Measurements from ENCODE around the gene ALKBH2.

The ALKBH2 gene

DNA sequence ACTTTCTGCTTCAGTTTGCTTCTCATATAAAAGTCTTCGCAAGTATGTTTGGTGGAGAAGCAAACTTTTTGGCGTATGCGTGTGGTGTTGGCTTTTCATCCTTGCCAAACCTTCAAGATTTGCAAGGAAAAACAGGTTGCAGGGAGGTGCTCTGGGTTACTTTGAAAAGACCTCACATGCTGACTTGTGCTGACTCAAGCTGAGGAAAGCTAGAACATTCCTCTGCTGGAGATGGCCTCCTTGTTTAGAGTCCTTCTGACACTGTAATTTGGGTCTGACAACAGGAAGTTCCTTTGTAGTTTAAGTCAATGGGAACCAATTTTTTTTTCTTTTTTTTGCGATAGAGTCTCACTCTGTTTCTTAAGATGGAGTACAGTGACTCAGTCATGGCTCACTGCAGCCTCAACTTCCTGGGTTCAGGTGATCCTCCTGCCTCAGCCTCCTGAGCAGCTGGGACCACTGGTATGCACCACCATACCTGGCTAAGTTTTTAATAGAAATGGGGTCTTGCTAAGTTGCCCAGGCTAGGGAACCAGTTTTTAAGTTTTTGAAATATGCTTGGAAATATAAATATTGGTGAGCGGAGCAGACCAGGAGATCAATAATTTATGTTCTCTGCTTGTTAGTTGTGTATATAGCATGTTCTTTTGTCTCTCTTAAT, 20.5 kb upstream of the ALKBH2 start:
- no peak for DNase-seq

DNA sequence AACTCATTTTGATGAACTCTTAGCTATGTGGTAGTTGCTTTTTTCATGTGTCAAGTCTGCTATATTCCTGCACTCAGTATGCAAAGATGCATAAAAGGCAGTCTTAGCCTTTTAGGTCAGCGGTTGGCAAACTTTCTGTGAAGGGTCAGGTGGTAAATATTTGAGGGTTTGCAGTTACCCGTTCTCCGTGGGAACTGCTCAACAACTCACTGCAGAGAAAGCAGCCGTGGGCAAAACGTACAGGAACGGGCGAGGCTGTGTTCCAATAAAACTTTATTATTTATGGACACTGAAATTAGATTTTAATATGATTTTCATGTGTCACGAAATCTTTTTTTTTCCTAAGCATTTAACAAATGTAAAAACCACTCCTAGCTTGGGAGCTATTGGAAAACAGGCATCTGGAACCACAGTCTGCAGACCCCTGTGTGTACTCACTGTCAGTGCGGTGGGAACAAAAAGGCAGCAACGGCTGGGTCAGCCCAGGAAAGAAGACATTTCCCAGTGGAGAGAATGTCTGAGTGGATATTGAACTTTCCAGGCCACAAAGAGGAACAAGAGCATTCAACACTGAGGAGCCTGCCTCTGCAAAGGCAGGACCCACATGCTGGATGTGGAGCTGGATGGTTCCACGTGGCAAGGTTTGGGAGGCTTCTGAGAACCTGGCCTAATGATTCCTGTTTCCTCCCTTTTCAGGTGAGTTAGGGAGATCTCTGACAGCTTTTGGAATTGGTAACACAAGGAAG, 19.6 kb upstream of the ALKBH2 start:
- DNase-seq, result no peak

DNA sequence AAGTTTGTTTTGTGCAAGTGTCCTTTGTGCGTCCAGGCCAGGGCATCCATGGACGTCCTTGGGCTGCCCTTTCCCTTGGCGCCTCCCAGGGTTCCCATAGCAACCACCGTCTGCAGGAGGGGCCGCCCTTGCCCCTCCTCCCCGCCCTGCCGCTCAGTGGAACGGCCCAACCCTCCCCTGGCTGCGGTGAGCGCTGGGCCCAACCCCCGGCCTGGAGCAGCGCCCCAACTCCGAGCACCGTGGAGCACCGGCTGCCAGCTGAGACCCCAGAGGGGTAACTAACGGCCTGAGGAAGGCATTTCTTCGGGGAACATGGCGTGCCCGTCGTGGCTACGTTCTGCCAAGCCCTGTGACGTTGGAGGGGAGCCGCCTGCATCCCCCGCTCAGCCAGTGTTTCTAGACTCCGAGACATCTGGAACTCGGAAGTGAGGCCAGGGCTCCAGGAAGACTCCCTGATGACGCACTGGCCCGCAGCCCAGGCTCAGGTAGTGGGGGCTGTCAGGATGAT, 17.8 kb upstream of the ALKBH2 start:
- no peak for DNase-seq

DNA sequence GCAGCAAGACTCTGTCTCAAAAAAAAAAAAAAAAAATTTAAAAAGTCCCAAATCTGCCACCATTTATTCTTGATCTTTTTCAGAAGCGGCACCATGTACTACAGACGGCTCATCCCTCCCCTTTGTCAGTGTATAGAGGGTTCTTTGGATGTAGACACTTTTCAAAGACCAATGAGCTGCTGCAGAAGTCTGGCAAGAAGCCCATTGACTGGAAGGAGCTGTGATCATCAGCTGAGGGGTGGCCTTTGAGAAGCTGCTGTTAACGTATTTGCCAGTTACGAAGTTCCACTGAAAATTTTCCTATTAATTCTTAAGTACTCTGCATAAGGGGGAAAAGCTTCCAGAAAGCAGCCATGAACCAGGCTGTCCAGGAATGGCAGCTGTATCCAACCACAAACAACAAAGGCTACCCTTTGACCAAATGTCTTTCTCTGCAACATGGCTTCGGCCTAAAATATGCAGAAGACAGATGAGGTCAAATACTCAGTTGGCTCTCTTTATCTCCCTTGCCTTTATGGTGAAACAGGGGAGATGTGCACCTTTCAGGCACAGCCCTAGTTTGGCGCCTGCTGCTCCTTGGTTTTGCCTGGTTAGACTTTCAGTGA, 16.6 kb upstream of the ALKBH2 start:
- no peak for DNase-seq

DNA sequence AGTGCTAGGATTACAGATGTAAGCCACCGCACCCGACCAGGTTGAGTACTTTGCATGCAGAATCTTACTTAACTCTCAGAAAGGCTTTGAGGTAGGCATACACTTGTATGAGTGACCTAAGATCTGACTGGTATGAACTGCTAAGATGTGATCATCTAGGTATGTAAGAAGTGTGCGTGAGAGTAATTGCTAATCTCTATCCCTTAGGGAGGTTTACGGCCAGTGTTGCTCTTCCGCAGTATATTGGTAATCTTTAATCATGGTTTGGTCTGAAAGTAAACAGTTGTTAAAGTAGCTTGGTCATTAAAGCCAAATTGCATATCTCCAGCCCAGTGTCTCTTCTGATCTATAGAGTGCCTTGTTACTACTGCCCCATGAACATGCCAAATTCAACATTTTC, 11.9 kb upstream of the ALKBH2 start:
- no peak for DNase-seq

DNA sequence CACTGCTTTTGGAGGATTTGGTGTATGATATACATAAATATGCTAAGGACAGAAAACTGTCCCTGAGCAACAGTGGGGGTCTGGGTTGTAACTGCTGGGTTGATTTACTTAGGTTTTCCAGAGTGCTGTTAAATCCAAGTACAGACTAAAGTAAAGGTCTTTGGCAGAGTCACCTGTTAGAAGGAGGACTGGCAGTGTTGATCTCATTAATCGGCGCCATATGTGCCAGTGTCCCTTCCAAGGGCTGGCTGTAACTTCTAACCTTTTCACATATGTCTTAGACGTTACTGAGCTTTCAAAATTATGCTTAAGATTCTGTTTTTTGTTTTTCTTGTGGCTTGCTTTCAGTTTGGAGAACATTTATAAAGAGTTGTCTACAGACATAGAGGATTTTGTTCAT, 9.2 kb upstream of the ALKBH2 start:
- DNase-seq, result no peak

DNA sequence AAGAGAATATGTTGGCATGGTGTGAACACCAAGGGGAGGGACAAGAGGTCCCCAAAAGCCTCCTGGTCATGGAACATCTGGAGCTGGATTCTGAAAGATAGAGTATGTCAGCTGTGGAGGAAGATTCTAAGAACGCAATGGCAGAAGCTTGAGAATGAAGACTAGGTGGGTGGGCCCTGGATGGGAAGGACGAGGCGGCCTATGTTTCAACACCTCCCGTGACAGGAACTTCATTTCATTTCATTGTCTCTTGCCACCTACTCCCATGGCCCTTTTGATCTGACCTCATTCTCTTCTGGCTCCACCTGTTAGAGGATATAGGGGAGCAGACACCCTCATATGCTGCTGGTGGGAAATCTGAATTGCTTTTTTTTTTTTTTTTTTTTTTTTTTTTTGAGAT, 7.5 kb upstream of the ALKBH2 start:
- DNase-seq, result no peak

DNA sequence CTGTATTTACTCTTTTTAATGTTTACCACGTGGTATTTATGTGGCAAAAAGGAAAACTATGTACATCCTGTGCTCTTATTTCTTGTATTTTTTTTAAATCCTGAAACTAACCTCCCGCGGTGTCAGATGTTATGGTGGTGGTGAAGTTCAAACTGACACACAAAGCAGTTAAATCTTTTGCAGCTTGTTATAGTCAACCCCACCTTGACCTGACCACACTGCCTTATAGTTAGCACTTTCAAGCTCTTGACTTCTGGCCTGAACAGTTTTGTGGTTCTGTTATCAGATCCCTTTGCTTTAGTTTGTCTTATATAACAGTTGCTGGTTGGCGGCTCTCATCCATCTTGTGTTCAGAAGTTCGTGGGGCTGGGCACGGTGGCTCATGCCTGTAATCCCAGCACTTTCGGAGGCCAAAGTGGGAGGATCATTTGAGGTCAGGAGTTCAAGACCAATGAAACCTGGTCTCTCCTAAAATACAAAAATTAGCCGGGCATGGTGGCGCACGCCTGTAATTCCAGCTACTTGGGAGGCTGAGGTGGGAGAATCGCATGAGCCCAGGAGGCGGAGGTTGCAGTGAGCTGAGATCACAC, 6.3 kb upstream of the ALKBH2 start:
- no peak for DNase-seq

DNA sequence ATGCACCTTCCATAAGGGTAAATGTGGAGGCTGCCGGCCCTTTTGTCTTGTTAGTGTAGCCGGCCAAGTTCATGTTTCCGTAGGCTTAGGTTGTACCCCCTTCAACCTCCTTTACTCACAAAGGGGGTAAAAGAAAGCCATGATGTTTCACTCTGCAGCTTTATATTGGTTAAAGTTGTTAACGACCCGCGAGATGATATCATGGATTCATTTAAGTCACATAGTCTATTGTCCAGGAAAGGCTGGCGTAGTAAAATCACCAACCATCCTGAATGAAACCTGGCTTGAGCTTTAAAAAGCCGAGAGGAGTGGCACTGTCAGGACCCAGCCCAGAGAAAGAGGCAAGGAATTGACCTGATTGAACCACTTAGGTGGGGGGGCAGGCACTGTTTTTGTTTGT, 5.4 kb upstream of the ALKBH2 start:
- DNase-seq, result no peak

DNA sequence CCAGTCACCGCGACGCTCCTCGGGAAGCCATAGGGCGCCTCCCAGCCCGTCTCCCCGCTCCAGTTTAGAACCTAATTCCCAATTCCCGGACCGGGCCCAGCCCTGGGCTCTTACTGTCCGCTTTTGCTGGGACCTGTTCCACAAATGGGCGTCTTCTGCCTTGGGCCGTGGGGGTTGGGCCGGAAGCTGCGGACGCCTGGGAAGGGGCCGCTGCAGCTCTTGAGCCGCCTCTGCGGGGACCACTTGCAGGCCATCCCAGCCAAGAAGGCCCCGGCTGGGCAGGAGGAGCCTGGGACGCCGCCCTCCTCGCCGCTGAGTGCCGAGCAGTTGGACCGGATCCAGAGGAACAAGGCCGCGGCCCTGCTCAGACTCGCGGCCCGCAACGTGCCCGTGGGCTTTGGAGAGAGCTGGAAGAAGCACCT, 4.9 kb upstream of the ALKBH2 start:
- peak in 1 of 2 experiments; percentile 44 for DNase-seq

DNA sequence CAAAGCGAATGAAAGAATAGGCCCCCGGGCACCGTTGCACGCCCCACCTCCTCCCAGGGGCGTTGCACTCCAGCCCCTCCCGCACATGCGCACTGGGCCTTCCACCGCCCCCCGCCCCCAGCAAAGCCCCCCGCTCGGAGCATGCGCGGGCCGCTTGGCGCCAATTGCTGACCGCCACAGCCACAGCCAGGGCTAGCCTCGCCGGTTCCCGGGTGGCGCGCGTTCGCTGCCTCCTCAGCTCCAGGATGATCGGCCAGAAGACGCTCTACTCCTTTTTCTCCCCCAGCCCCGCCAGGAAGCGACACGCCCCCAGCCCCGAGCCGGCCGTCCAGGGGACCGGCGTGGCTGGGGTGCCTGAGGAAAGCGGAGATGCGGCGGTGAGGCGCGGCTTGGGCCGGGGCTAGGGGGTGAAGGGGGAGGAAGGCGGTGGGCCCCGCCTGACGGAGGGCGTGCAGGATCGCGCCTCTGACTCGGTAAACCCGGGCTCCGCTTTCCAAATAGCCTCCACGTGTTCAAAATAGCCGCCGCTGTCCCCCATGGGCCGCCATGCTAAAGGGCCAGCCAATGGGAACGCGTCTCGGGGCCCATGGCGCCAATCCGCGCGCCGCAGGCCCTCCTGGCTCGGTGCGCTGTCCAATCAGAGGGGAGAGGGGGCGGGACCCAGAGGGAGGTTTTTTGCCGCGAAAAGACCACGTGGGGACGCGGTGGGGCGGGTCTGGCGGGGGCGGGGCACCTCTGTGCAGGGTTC, 4.3 kb upstream of the ALKBH2 start, which contains the start of gene UNG:
Gene UNG, plus strand, starts transcription at position 163 of the 748 bp plus-strand sequence. Its CDS starts 83 bp downstream, at position 246.
- DNase-seq, result peak; percentile 84 to 96

DNA sequence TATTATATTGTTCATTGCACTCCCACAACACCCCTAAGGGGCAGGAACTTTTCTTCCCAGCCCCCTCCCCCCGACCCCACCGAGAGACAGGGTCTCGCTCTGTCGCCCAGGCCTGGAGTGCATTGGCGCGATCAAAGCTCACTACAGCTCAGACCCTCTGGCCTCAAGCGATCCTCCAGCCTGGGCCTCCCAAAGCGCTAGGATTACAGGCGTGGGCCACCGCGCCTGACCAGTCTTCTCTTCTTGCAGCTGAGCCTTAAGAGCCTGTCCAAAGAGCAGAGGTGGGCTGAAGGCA, 3.8 kb upstream of the ALKBH2 start:
- no peak for DNase-seq

DNA sequence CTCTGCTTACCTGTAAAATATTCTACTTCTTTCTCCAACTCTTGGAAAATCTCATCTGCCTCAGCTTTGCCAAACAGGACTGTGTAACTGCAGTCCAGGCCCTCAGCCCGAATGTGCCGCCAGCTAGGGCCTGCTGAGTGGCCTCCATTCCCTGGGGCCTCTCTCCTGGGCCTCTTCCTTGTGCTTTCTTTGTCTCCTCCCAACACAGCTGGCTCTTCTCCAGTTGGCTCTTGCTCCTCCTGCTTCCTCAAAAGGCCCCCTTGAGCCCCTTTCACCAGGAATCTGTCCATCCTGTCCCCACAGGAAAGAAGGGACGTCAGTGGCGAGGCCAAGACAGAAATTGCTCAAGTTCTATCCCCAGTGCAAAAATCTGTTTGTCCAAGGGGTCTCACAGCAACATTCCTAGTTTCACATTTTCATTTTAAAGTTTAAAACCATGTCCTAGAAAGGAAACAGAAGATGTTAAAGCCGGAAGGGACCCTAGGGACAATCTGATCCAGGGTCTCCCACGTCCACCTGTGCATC, 713 bp downstream of the ALKBH2 start:
- DNase-seq, result peak in 1 of 2 experiments; percentile 53

DNA sequence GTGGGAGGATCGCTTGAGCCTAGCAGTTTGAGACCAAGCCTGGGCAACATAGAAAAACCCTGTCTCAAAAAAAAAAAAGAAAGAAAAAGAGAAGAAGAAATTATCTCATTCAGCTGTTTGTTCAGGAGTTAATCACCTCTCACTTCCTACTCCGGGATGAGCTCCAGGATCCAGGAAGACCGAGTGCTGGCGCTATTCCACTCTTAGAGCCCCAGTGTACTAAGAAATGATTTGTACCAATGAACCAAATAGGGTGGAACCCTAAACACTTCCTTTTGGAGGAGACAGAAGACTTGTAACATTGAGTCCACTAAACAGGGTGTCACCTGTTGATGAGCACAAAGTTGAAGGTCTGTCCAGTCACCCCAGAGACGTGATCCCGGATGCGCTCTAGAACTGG, 3.6 kb downstream of the ALKBH2 start:
- DNase-seq, result no peak

DNA sequence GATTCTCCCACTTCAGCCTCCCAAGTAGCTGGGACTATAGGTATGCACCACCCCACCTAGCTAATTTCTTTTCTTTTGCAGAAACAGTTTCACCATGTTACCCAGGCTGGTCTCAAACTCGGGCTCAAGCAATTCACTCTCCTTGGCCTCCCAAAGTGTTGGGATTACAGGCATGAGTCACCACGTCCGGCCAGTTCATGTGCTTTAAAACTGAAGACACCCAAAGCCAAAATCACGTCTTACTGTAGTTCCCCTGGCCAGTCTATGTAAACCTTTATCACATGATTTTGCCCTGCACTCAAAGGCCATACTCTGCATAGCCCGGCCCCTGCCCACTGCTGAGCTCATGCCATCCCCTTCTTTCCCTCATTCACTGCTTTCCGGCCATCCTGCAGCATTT, 4.5 kb downstream of the ALKBH2 start:
- no peak for DNase-seq

DNA sequence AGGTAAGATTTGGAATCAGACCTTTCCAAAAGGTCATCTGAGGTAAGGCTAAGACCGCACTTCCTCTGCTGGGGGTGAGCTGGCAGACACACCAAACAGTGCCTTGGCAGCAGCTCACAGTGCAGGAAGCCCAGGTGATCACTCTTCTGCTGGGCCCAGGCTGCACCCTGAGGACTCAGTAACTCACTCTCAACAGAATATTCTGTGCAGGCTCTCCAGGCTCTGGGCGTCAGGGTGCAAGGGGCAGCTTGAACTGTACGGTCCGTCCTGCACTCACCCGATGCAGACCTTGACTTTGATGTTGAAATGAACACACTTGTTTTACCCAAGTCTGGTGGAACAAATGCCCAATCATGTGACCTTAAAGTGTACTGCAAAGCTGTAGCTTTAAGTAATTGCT, 6.0 kb downstream of the ALKBH2 start:
- no peak for DNase-seq

DNA sequence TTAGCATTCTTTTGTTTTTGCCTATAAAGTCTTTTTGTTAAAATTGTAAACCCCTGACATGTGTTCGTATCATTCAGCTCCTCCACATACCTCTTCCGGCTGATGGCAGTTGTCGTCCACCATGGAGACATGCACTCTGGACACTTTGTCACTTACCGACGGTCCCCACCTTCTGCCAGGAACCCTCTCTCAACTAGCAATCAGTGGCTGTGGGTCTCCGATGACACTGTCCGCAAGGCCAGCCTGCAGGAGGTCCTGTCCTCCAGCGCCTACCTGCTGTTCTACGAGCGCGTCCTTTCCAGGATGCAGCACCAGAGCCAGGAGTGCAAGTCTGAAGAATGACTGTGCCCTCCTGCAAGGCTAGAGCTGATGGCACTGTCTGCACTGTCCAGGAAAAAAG, 7.7 kb downstream of the ALKBH2 start:
- DNase-seq, result no peak

DNA sequence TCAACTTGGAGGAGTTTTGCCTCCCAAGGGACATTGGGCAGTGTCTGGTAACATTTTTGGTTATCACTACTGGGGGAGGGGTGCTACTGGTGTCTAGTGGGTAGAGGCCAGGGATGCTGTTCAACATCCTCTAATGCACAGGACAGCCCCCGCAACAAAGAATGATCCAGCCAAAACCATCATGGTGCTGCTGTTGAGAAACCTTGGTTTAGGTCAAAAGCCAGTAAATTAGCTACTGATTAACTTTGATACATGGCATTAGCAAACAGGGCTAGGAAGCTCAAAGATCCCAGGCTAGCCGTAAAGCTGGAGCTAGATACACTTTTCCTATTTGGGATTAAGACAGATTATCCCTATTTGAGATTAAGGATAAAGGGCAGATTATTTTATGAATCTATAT, 8.8 kb downstream of the ALKBH2 start:
- DNase-seq, result no peak

DNA sequence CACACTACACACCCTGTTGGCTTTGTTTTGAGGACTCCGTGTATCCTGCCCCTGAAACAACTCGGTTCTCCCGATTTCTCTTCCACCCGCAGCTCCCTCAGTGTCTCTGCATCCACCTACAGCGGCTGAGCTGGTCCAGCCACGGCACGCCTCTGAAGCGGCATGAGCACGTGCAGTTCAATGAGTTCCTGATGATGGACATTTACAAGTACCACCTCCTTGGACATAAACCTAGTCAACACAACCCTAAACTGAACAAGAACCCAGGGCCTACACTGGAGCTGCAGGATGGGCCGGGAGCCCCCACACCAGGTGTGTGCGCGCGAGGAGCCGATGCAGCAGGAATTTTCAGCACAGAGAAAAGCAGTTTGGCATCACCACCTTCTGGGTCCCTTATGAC, 10.5 kb downstream of the ALKBH2 start:
- DNase-seq, result no peak

DNA sequence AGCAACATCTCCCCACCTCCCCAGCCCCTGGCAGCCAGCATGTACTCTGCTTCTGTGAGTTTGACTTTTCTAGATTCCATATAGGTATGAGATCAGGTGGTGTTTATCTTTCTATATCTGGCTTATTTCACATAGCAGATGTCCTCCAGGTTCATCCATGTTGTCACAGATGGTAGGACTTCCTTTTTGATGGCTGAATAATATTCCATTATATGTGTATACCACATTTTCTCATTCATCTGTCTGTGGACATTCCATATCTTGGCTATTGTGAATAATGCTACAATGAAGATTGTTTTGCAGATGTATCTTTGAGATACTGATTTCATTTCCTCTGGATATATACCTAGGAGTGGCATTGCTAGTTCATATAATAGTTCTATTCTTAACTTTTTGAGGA, 18.4 kb downstream of the ALKBH2 start:
- no peak for DNase-seq

DNA sequence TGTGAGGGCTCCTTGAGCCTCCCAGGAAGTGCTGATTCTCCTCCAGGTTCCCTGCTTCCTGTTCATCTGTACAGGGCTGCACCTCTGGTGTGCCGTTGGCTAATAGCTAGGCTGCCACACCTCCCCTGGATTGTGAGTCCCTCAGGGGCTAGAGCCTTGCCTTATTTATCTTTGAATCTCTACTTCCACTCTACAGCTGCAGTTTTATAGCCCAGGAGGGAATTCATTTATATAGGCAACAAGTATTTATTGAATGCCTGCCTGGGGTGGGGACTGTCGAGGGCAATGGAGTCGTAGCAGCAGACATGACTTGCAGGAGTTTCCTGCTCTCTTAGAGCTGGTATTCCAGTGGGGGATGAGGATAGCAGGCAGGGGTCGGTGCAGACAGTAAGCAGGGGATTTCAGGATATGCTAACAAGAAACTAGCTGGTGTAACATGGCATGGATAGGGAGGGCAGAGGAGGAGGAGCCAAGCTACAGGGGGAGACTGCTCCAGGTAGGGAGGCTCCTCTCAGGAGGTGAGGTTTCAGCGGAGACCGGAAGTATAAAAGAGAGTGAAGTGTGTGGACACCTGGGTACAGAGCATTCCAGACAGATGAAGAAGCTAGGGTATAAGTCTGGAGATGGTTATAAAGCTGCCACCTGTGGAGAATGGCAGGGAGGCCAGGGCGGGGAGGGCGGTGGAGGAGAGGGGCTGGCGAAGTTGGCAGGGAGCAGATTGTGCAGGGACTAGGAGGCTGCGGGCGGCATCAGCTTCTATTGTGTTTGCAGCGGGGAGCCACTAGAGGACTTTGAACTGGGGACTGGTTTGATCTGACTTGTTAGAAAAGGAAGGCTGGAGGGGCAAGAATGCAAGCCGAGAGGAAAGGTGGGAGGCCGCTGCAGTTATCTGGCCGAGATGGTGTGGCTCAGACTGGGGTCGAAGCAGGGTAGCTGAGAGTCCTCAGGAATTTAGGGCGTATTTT, 23.7 kb downstream of the ALKBH2 start:
- no peak for DNase-seq

DNA sequence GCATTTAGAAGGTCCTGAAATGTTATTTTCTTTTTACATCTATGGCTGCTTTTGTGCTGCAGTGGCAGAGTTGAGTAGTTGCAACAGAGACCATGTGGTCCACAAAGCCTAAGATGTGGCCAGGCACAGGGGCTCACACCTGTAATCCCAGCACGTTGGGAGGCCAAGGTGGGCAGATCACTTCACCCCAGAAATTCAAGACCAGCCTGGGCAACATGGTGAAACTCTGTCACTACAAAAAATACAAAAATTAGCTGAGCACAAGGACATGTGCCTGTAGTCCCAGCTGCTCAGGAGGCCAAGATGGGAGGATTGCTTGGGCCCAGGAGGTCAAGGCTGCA, 27.4 kb downstream of the ALKBH2 start:
- no peak for DNase-seq

Measured in NCI-H446 (cell line).